ENCODE results near the gene OCIAD2.
"Not testable (repeated sequence)": the region's sequence is repeated elsewhere in the genome, so short reads cannot be mapped to it uniquely, and the experiment has no call there.

OCIAD2 gene

DNA sequence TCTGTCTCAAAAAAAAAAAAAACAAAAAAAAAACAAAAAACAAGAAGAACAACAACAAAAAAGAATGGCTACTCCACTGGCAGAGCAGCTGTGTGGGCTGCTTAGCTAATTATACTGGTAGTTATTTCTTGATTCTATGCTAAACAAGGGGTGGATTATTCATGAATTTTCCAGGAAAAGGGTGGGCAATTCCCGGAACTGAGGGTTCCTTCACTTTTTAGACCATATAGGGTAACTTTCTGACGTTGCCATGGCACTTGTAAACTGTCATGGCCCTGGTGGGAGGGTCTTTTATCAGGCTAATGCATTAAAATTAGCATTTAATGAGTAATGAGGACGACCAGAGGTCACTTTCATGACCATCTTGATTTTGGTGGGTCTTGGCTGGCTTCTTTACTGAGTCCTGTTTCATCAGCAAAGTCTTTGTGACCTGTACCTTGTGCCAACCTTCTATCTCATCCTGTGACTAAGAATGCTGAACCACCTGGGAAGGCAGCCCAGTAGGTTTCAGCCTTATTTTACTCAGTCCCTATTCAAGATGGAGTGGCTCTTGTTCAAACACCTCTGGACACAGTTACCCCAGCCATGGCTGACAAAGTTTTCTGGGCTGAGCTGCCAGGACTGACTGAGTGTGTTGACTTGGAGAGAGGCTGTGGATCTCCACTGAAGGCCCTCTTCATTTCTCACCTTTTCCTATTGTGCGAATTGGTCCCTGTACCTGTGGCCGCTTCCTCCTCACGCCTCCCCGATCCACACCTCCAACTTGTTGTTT is 1.3 kb upstream of the OCIAD2 start:
- no peak for DNase-seq (ENCODE audit: low spot score)

DNA sequence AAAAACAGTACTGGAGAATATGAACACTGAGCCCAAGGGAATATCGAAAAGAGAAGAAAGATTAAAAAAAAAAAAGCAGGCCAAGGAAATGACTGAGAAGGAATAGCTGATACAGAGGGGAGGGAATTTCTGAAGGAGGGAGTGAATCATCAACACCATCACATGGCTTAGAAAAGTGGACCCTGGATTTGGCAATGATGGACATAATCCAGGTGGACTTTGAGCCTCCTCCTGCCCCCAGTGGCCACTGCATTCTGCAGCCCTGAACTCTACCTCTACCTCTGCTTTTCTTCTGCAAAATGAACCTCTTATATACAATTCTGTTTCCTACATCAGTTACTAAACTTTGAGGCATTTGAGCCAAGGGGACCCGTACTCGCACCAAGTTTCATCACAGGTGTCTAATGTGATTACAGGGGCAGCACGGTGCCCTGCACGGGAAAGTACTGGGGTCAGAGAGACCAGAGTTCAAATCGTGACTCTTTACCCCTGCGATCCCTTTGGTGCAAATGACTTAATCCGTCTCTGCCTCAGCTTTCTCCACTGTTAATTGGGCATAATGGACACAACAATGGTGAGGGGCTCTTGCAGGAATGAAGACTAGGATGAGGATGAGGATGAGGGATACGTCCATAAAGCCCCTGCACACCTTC is 1.1 kb downstream of the OCIAD2 start:
- no peak for DNase-seq (ENCODE audit: low spot score)

DNA sequence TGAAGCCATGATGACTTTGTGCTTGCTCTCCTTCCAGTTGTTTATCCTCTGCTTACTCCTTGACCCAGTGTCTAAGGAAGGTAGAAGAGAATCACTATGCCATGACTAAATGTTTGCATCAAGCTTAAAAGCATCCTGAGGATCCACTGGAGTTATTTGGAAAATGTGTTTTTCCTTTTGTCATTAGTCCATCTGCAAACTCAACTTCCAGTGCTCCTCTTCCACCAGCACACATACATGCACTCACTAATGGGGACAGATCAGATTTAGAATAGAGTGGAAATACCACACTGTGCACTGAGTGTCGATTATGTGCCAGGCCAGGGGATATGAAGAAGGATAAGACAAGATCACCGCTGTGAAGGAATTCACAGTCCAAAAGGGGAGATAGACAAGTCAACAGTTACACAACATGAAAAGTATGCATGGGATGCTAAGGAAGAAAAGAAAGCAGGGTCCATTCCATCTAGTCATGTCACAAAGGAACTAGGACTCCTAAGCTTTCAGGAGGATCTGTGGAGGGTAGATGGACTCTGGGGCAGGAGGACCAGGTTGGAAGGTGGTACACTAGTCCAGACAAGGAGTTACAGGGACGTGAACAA is 1.9 kb downstream of the OCIAD2 start:
- no peak for DNase-seq (ENCODE audit: low spot score)

DNA sequence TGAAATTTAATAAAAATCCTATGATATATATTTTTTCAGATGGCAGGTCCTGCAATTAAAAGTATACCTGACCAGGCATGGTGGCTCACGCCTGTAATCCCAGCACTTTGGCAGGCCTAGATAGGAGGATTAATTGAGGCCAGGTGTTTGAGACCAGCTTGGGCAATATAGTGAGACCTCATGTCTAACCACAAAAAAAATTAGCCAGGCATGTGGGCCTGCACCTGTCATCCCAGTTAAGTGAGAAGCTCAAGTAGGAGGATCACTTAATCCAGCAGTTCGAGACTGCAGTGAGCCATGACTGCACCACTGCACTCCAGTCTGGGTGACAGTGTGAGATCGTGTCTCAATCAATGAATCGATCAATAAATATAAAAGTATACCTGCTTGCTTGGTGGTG is 2.5 kb downstream of the OCIAD2 start:
- no peak for DNase-seq (ENCODE audit: low spot score)

DNA sequence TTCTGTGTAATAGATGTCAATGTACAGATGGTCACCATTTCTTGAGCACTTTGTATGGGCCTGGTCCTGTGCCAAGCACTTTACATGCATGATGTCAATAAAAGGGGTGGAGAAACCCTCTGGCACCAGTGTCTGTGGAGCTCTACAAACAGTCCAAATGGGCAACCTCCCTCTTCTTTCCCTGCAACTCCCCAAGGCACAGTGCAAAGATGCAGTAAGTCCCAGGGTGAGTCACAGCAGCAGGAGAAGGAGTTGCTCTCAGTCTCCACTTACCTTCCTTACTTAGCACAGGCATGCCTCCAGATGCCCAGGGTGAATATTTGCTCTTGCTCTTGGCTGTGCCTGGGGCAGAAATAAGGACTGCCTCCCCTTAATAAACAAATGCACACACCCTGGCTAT is 4.3 kb downstream of the OCIAD2 start:
- no peak for DNase-seq (ENCODE audit: low spot score)

DNA sequence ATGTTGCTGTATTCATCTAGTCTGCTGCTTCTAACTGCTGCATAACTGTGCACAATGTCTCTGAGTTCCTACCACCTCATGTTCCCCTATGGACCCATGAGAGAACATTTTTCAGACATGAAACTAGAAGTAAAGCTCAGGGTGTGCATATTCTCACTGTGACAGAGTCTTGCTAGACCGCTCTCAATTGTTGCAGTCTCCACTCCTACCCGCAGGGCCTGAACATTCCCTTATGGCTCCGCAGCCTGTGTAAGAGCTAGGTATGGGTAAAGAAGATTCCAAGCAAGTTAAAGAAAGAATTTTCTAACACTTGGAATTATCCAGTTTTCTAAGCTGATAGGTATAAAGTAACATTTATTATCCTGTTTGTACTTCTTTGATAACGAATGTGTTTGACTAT is 5.4 kb downstream of the OCIAD2 start:
- no peak for DNase-seq (ENCODE audit: low spot score)

DNA sequence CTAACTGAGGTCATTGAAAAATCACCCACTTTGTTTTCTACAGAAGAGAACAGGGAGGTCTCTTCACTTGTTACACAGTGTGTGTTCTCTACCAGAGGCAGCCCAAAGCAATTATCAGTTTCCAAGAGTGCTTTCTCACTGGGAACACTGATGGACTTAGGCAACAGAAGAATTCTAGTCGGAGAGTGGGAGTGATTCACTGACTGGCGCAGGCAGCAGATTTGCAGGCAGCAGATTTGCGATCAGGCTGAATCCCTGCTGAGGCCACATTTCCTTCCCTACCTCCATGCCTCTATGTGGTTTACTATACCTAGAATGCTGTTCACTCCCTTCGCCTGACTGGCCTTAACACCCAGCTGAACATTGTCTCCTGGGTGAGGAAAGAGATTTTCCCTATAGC is 6.6 kb downstream of the OCIAD2 start:
- DNase-seq (ENCODE audit: low spot score) = no peak

DNA sequence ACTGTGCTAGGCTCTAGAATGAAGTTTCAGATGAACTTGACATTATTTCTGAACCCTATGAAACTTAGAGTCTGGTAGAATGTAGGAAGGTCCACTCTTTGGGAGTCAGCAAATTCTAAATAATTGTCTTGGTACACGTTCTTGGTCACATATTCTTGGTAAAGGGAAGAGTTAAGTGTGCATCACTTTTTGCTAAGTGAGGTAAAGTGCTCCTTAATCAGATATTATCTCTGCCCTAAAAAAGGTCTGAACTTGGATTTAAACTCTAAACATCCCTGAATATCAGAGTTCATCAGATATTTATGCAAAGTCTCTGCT is 7.2 kb downstream of the OCIAD2 start:
- no peak for DNase-seq (ENCODE audit: low spot score)

DNA sequence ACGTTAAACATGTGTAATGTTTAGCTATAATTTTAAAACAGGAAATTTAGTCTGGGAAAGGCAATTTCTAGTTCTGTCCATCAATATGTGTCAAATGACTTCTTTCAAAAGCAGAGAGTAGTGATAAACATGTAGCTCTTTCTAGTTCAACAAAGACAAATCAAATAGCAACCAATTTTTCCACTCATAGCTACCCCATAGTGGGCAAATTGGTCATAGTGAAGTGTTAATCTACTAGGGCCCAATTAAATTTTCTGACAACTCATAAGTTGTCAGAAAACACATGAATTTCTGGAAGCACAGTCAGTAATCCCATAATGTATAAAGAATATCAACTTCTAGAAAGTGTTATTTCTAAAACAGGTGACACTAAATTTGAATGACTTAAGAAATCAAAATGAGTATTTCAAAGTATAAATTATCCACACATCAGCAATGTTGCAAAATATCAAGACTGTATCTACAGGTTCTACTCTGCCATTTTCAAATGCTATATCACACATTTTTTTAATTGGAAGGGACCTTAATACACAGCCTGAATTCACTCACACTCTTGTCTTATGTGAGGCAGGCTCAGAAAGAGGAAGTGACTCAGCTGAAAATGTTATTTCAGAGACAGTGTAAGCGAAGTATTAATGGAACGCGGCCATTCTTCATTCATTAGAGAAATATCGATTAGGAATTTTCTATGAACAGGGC is 7.7 kb downstream of the OCIAD2 start:
- DNase-seq (ENCODE audit: low spot score) = peak; percentile 44

DNA sequence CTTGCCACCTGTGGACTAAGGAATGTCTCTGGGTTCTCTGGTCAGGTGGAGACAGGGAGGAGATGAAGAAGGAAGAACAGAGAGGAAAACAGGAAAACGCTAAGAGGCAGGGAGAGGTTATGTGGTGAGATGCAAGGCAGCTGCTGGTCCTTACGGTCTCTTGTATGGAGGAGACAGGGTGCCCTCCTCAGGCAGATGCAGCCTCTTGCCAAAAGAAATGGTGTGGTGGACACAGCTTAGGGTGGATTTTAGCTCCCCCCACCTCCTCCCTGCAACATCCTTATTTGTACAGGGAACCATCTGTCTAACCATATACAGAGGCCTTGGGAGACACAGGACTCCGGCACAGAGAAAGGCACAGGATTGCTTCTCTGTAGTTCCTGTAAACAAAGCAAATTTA is 9.7 kb downstream of the OCIAD2 start:
- no peak for DNase-seq (ENCODE audit: low spot score)

DNA sequence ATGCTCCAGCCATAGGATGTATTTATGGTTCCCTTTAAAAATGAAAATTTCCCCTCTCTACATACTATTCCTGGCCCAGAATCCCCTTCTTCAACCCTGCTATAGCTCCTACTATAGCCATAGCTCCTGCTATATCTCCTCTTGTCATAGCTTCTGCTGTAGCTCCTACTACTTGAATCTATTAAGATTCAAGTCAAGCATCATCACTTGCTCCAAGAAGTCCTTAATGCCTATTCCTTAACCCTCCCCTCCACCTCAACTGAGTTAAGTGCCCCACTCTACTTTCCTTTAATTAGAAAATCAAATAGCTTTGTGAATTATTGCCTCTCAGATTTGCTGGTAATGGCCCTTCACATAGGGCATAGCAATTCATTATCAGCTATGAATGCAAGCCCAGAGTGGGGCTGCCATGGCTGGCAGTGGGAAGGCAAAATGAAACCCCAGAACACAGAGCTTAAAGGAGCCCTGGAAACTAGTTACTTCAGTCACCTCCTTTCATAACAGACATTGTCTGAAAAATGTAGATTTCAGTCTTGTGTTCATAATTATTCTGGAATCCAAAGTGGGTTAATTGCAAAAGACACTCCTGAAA is 15.4 kb downstream of the OCIAD2 start:
- no peak for DNase-seq (ENCODE audit: low spot score)

DNA sequence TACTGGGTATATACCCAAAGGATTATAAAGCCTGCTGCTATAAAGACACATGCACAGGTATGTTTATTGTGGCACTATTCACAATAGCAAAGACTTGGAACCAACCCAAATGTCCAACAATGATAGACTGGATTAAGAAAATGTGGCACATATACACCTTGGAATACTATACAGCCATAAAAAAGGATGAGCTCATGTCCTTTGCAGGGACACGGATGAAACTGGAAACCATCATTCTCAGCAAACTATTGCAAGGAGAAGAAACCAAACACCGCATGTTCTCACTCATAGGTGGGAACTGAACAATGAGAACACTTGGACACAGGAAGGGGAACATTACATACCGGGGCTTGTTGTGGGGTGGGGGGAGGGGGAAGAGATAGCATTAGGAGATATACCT is 16.8 kb downstream of the OCIAD2 start:
- DNase-seq (ENCODE audit: low spot score) = not testable (repeated sequence)

DNA sequence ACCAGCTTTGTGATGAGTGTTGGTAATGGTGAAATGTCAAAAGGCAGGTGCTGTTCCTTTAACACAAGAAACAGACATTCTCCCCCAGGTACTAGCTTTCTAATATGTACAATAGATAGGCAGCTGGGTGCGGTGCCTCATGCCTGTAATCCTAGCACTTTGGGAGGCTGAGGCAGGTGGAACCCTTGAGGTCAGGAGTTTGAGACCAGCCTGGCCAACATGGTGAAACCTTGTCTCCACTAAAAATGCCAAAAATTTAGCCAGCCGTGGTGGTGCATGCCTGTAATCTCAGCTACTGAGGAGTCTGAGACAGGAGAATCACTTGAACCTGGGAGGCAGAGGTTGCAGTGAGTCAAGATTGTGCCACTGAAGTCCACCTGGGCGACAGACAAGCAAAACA is 24.9 kb downstream of the OCIAD2 start:
- DNase-seq (ENCODE audit: low spot score) = not testable (repeated sequence)

DNA sequence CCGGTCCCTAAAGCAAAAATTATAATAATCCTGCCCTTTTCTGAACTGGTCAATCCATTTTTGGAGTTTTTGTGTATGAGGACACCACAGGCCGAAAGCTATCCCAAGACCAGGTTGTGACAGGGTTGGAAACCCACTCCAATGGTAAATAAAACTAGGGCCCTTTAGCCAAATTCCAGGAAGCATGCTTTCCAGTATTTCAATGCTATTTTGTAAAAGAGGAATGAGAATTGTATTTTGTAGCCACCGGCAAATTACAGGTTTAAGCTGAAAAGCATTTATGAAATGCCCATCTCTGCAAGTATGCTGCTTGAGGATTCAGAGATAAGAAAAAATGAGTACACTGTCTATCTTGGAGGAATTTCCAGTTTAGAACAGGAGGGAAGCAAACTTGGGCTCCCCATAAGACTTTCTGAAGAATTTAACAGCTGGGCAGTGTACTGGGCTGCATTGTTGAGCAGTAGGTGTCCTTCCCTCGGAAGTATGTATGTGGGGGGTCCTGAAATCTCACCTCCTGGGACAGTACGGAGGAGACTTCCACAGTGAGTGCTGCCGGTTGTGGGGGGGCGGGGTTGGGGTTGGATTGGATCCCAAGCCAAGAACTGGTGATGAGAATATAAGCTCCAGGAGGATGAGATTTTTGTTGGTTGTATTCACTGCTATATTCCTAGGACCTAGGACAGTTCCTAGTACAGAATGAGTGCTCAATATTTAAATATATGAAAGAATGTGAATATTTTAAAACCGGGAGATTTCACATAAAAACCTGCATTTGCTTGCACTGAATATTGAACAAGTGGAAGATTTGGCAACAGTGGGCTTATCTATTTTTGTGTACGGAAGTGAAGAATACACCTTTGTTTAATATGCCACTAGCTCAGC is 26.8 kb downstream of the OCIAD2 start:
- no peak for DNase-seq (ENCODE audit: low spot score)

DNA sequence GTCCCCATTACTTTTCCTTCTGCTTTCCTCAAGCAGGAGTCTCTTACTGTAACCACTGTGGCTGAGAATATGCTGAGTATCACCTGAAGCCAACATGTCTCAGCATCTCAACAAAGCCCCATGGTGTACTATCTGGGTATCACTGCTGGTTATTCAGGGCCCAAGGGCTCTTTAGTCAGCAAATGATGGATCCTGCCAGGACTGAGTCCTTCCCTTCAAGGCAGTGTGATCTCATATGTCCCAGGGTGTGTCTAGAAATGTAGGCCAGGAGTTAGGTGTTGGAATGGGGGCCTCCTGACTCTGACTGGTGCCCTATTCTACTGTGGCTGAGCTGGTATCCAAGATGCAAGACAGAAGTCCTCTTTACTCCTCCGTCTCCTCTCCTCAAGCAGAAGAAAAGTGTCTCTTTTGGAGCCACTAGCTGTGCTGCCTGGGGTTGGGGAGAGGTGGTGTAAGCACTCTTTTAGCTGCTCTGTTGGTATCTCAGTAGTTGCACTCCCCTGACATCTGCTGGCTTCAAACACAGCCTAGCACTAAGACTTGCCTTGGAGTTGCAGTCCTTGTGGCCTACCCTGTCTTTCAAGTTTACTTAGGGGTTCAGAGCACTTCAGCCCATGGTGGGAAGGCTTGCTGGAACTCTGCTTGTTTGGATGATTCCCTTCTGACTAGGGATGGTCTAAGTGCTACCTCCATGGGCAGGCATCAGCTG is 28.6 kb downstream of the OCIAD2 start:
- DNase-seq (ENCODE audit: low spot score) = no peak

DNA sequence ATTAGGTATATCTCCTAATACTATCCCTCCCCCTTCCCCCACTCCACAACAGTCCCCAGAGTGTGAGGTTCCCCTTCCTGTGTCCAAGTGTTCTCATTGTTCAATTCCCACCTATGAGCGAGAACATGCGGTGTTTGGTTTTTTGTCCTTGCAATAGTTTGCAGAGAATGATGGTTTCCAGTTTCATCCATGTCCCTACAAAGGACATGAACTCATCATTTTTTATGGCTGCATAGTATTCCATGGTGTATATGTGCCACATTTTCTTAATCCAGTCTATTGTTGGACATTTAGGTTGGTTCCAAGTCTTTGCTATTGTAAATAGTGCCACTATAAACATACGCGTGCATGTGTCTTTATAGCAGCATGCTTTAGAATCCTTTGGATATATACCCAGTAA is 41.9 kb downstream of the OCIAD2 start:
- DNase-seq (ENCODE audit: low spot score) = not testable (repeated sequence)

DNA sequence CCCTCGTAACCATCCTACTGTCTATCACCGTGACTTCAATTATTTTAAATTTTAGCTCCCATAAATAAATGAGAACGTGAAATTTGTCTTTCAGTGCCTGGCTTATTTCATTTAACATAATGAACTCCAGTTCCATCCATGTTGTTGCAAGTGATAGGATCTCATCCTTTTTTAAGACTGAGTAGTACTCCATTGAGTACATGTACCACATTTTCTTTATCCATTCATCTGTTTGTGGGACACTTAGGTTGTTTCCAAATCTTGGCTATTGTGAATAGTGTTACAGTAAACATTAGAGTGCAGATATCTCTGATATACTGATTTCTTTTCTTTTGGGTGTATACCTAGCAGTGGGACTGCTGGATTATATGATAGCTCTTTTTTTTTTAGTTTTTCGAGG is 42.8 kb downstream of the OCIAD2 start:
- no peak for DNase-seq (ENCODE audit: low spot score)

DNA sequence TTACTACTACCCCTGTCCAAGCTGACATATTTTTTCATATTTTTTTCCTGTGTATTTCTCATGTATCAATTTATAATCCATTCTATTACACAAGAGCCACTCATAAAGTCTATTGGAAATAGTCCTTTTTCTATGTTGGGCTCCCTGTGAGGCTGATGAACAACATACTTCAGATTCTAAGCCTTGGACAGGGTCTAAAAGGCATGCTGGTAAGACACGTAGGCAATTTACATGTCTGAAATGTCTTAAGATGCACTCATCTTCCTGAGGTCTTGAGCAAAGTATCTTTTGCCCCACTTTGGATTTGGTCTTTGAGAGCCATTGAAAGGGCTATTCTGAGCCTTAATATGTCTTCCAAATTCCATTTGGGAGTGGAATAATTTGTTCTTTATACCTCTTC is 43.9 kb downstream of the OCIAD2 start:
- no peak for DNase-seq (ENCODE audit: low spot score)

DNA sequence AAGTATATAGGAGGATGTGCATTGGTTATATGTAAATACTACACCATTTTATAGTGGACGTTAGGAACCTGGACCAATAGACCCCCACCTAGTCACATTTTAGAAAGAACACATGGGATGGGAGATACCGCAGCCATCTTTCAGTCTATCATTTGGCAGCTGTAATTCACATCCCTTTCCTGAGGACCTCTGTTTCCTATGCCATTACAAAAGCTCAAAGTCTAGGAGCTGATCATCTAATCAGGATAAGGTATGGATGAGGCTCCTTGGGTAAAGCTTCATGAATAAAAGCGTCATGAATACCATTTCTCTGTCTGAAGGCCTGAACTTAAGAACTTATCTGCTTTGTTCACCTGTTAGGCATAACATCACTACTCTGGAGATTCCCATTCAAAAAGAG is 44.5 kb downstream of the OCIAD2 start:
- DNase-seq (ENCODE audit: low spot score) = no peak

DNA sequence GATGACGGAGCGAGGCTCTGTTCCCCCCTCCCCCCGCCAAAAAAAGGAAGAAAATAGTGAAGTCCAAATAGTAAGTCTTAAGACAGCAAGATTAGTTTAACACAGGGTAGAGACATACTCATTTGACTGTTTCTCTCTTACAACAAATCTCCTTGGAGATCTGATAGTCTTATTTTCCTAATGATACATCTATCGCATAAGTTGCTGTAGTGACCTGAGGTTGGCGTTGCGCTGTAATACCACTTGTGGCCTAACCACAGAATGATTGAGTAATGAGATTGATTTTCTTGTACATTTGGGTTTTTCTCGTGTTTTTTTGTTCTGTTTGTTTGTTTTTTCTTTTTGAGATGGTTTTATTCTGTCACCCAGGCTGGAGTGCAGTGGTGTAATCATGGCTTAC is 48.4 kb downstream of the OCIAD2 start:
- no peak for DNase-seq (ENCODE audit: low spot score)

DNA sequence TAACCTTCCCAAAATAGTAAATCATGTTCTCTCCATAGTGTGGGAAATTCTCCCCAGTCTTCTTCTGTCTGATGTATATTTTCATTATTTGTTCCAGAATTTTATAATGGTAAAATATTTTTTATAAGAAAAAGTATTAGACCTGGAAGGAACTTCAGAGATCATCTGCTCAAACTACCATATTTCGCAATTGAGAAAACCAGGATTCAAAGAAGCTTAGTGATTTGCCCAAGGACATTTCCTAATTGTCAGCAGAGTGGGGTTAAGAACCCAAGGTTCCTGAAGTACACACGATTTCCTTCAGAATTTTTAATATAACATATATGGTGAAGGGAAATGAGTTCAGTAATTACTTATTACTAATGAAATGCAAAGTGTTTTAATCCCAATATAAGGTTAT is 51.6 kb downstream of the OCIAD2 start:
- DNase-seq (ENCODE audit: low spot score) = no peak
